Vagina (tissue), 2 donors: ENCODE measurements around the gene SSBP4. TPM values are rescaled to one million over a fixed set of nuclear protein-coding genes. Genes with fewer than 3 reads are reported as not detected.
A peak's percentile ranks its signal among the peaks of the same experiment; 100 is the strongest.

Experiments used
- DNase-seq, 2 donors: peaks; one replicate each; pipeline ENCODE4 v3.0.0-alpha.2; 2017; ENCODE audit errors: extremely low spot score in 2 of 2
- H3K27ac ChIP-seq: fragments of 200-600 bp; sonication (generic); one replicate; pipeline ENCODE4 v1.5.1; 2019
- H3K27me3 ChIP-seq: fragments of 200-600 bp; sonication (generic); one replicate; pipeline ENCODE4 v1.5.1; 2019
- H3K36me3 ChIP-seq, 2 donors: fragments of 200-600 bp; sonication (generic); one replicate each; pipeline ENCODE4 v1.5.1; 2017 to 2019
- H3K4me1 ChIP-seq: fragments of 200-600 bp; sonication (generic); one replicate; pipeline ENCODE4 v1.5.1; 2019
- H3K4me3 ChIP-seq, 2 donors: fragments of 200-600 bp; sonication (generic); 1 replicate in 1 of 2; 2 replicates in 1 of 2; pipeline ENCODE4 v1.5.1; 2016 to 2019
- H3K9me3 ChIP-seq: fragments of 200-600 bp; sonication (generic); one replicate; pipeline ENCODE4 v1.5.1; 2019
- CTCF ChIP-seq, 3 experiments: fragments of 450-650 bp in 2 of 3; fragments of 200-600 bp in 1 of 3; sonication (generic) in 1 of 3; IDR thresholded peaks; one replicate each; pipeline ENCODE4 v1.5.1; 2017 to 2019; ENCODE audit warnings: antibody characterized with exemption in 3 of 3, mild to moderate bottlenecking in 2 of 3, moderate library complexity in 2 of 3
- POLR2A ChIP-seq, 2 donors: fragments of 450-650 bp; IDR thresholded peaks; one replicate each; pipeline ENCODE4 v1.6.1; 2017; ENCODE audit warnings: antibody characterized with exemption in 2 of 2, mild to moderate bottlenecking in 2 of 2, moderate library complexity in 2 of 2
- POLR2AphosphoS5 ChIP-seq, 2 donors: sonication (generic); formaldehyde crosslinking; IDR thresholded peaks; one replicate each; pipeline ENCODE4 v1.9.0; 2017; ENCODE audit warnings: antibody characterized with exemption in 2 of 2, mild to moderate bottlenecking in 2 of 2, low read depth in 1 of 2; ENCODE audit not compliant: insufficient read depth in 1 of 2
- intact Hi-C: fragments of 100-400 bp; cut with DNase I; formaldehyde crosslinking; loops from one replicate; pipeline ENCODE4 v1.15.1; 2023
- total RNA-seq: library from RNA; depleted of rRNA; stranded (reverse); fragments of >200 nt; gene quantifications from one replicate; pipeline ENCODE4 v1.2.3, GENCODE V29; 2016

SSBP4 gene
- total RNA-seq, 1 donor from 2014 or later: 72.7 TPM

DNA sequence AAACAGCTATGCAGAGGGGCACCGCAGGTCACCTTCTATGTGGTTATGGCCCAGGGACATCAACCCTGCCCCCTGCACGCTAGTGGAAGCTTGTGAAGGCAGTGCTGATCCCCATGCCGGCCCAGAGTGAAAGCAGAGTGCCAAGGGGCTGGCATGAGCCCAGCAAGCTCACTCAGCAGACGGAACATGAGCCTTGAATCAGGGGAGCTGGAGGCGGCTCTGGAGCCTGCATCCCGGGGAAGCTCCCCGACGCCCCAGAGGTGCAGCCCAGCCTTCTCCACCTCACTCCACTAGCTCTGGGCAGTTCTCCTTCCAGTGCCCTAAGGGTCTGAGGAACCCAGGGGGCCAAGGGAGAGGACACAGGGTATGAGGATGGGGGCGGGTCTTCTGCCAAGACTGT is 37.8 kb downstream of the SSBP4 start:
- intact Hi-C loops: no loop called here
- no peak for DNase-seq
- peak overlapping the region; percentile 28 for H3K27ac ChIP-seq
- H3K4me3 ChIP-seq: no peak overlapping the region
- no peak for TF ChIP-seq POLR2AphosphoS5 (IDR thresholded peaks at IDR 0.05; ENCODE audit: insufficient read depth in 1 of 2, low read depth in 1 of 2)
- TF ChIP-seq POLR2A (IDR thresholded peaks at IDR 0.05): no peak
- no peak for TF ChIP-seq CTCF (IDR thresholded peaks at IDR 0.05)
- peaks cover 0 to 22% of the 10 kb centered on the region in 2 donors for H3K36me3 ChIP-seq
- H3K9me3 ChIP-seq: no peaks in the 10 kb centered on the region
- peaks cover 32% of the 10 kb centered on the region for H3K4me1 ChIP-seq
- H3K27me3 ChIP-seq: no peaks in the 10 kb centered on the region

- TF ChIP-seq POLR2A (IDR thresholded peaks at IDR 0.05): no peak
- no peak for TF ChIP-seq CTCF (IDR thresholded peaks at IDR 0.05)
- no peaks in the 10 kb centered on the region for H3K27me3 ChIP-seq
- no peak overlapping the region for H3K4me3 ChIP-seq
- no peaks in the 10 kb centered on the region for H3K9me3 ChIP-seq
- peaks cover 33% of the 10 kb centered on the region for H3K4me1 ChIP-seq
- peaks cover 0 to 22% of the 10 kb centered on the region in 2 donors for H3K36me3 ChIP-seq
- no peak for DNase-seq
- H3K27ac ChIP-seq: peak overlapping the region; percentile 28
- intact Hi-C loops: no loop called here
These were observed 38.5 kb downstream of the SSBP4 start for GRCh38 chr19:18457483-18458331.

DNA sequence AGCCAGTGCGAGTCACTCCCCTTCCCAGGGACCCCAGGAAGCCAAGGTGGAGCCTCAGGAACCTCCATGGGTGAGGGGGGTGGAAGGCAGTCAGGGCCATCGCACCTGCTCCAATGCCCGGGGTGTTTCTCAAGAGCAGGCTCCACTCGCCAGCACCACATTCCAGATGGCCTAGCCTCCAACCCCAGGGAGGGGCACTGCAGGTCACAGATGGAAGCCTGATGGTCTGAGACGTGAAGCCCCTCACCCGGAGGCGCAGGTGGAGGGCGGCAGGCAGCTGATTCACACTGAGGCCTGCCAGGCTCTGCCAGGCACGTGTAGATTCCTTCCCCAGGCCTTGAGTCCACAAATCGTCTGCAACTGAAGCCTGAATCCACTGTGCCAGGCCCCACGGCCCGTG is 41.7 kb downstream of the SSBP4 start:
- intact Hi-C loops: loop anchor here (10.0 kb wide), 2 partner anchors 54 to 384 kb away; no protein-coding TSS in a partner anchor
- H3K27ac ChIP-seq: peak overlapping the region; percentile 76
- H3K4me3 ChIP-seq: no peak overlapping the region
- no peak for TF ChIP-seq POLR2AphosphoS5 (IDR thresholded peaks at IDR 0.05; ENCODE audit: insufficient read depth in 1 of 2, low read depth in 1 of 2)
- TF ChIP-seq CTCF (IDR thresholded peaks at IDR 0.05): no peak
- no peak for TF ChIP-seq POLR2A (IDR thresholded peaks at IDR 0.05)
- DNase-seq: no peak
- H3K27me3 ChIP-seq: no peaks in the 10 kb centered on the region
- H3K36me3 ChIP-seq: peaks cover 0 to 19% of the 10 kb centered on the region in 2 donors
- H3K9me3 ChIP-seq: no peaks in the 10 kb centered on the region
- peaks cover 54% of the 10 kb centered on the region for H3K4me1 ChIP-seq

GRCh38 chr19:18461471-18461870 is 42.3 kb downstream of the SSBP4 start:
- H3K36me3 ChIP-seq: peaks cover 0 to 15% of the 10 kb centered on the region in 2 donors
- H3K27me3 ChIP-seq: no peaks in the 10 kb centered on the region
- H3K9me3 ChIP-seq: no peaks in the 10 kb centered on the region
- peaks cover 60% of the 10 kb centered on the region for H3K4me1 ChIP-seq
- DNase-seq: no peak
- intact Hi-C loops: loop anchor here (10.0 kb wide), 2 partner anchors 53 to 383 kb away; no protein-coding TSS in a partner anchor
- H3K4me3 ChIP-seq: no peak overlapping the region
- H3K27ac ChIP-seq: peak overlapping the region; percentile 76
- no peak for TF ChIP-seq POLR2AphosphoS5 (IDR thresholded peaks at IDR 0.05; ENCODE audit: insufficient read depth in 1 of 2, low read depth in 1 of 2)
- TF ChIP-seq CTCF (IDR thresholded peaks at IDR 0.05): no peak
- no peak for TF ChIP-seq POLR2A (IDR thresholded peaks at IDR 0.05)

GRCh38 chr19:18464646-18465045 is 45.4 kb downstream of the SSBP4 start:
- Histone ChIP-seq H3K4me1 (peaks cover 76% of the 10 kb centered on the region), H3K27me3 (no peaks in the 10 kb centered on the region), H3K27ac (peak overlapping the region; percentile 84), H3K4me3 (no peak overlapping the region), H3K36me3 (peaks cover 0 to 15% of the 10 kb centered on the region in 2 donors), H3K9me3 (no peaks in the 10 kb centered on the region)
- DNase-seq: peak in 1 of 2 donors; percentile 96
- intact Hi-C loops: loop anchor here (10.0 kb wide), 2 partner anchors 50 to 380 kb away; no protein-coding TSS in a partner anchor
- TF ChIP-seq POLR2AphosphoS5 (IDR thresholded peaks at IDR 0.05; ENCODE audit: insufficient read depth in 1 of 2, low read depth in 1 of 2): peak; percentile 72 to 90
- no peak for TF ChIP-seq CTCF (IDR thresholded peaks at IDR 0.05)
- no peak for TF ChIP-seq POLR2A (IDR thresholded peaks at IDR 0.05)
